Activated T-helper 1 cell treated with anti-CD3 and anti-CD28 coated beads, Interleukin-12 subunit alpha, Interleukin-12 subunit beta, Interleukin-2, Interleukin-4 antibody, amounts not matched to agents 30 ng/mL and 10 ng/mL and 1 ng/mL, durations not matched to agents 14 hours and 24 hours and 36 hours (primary cell): Measurements from ENCODE around the gene PPP1CA. TPM values are rescaled to one million over a fixed set of nuclear protein-coding genes. Genes with fewer than 3 reads are reported as not detected.
A peak's percentile ranks its signal among the peaks of the same experiment; 100 is the strongest.

Source experiments
- DNase-seq: peaks from one replicate; pipeline ENCODE4 v3.0.0; 2021; ENCODE audit warnings: low spot score
- H3K27ac Mint-ChIP-seq: one replicate; pipeline ENCODE4 v1.8.0; 2021; ENCODE audit warnings: mild to moderate bottlenecking, mixed read lengths
- H3K27me3 Mint-ChIP-seq: one replicate; pipeline ENCODE4 v1.8.0; 2022; ENCODE audit warnings: mild to moderate bottlenecking, moderate library complexity, mixed read lengths; ENCODE audit not compliant: insufficient read depth
- H3K36me3 Mint-ChIP-seq: one replicate; pipeline ENCODE4 v1.8.0; 2021; ENCODE audit warnings: low read depth, mixed read lengths
- H3K4me1 Mint-ChIP-seq: one replicate; pipeline ENCODE4 v1.8.0; 2021; ENCODE audit warnings: low read depth, mixed read lengths
- H3K4me3 Mint-ChIP-seq: one replicate; pipeline ENCODE4 v1.8.0; 2021; ENCODE audit warnings: mild to moderate bottlenecking, moderate library complexity, mixed read lengths
- H3K9me3 Mint-ChIP-seq: one replicate; pipeline ENCODE4 v1.8.0; 2021; ENCODE audit warnings: mixed read lengths
- intact Hi-C: fragments of 100-400 bp; cut with micrococcal nuclease; formaldehyde crosslinking; loops from one replicate; pipeline ENCODE4 v1.15.1; 2024
- total RNA-seq: library from RNA; stranded (reverse); gene quantifications from 2 replicates; pipeline ENCODE4 v1.2.3, GENCODE V29; 2022

PPP1CA gene
- total RNA-seq, 1 donor from 2014 or later, result 260 TPM

DNA sequence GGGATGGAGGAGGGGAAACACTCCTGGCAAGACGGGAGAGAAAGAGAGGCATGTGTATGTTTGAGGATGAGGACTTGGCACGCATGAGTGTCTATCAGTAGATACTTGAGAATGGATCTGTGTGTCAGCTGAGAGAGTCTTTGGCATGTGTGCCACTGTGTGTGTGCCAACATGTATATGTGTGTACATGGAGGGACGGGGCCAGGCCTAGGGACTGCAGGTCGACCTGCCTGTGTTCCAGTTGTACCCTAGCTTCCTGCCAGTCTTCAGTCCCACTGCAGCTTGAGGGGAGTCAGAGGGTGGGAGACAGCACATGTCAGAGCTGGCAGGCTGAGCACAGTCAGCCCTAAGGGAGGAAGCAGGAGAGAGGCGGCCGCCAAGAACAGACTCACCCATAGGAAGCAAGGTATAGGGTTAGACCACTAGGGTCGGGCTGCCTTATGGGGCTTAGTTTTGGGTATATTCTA is 33.9 kb downstream of the PPP1CA start:
- H3K4me3 Mint-ChIP-seq, result no peak overlapping the region
- no peaks in the 10 kb centered on the region for H3K36me3 Mint-ChIP-seq
- no peak for DNase-seq
- H3K9me3 Mint-ChIP-seq, result no peaks in the 10 kb centered on the region
- no peak overlapping the region for H3K27ac Mint-ChIP-seq
- peaks cover 48% of the 10 kb centered on the region for H3K27me3 Mint-ChIP-seq
- intact Hi-C loops, result loop anchor here (1.0 kb wide), 1 partner anchor 10 kb away; no protein-coding TSS in a partner anchor
- peaks cover 21% of the 10 kb centered on the region for H3K4me1 Mint-ChIP-seq

DNA sequence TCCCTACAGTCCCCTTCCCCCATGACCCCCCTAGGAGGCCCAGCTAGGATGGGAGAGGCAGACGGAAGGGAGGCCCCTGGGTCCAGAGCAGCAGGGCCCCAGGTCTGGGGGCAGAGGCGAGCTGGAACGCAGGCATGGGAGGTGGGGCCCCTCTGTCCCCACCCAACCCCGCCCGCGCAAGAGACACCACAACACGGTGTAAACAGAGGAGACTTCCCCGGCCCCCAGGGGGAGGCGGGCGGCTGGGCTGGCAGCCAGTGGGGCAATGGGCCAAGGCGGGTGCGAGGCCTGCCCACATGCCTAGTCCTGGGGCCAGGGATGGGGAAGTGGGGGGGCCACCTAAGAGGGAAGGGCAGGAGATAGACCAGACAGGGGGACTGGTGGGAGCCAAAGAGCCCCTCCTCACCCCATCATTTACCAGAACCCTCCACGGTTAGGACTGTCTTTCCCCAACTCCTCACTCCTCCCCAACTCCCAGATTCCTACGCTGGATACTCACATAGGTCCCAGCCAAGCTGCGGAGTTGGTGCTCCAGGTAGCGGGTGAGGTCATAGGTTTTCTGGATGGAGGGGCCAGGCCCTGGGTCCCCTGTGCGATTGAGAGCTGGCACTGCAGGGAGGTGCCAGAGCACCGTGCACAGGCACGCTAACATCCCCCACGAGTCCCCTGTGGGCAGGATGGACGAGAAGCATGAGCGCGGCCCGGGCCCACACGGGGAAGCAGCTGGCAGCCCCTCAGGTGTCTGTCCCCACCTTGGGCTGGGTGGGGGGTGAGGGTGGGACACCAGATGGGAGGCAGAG is 34.5 kb downstream of the PPP1CA start:
- intact Hi-C loops, result no loop called here
- no peak overlapping the region for H3K4me3 Mint-ChIP-seq
- DNase-seq, result no peak
- peaks cover 55% of the 10 kb centered on the region for H3K27me3 Mint-ChIP-seq
- H3K9me3 Mint-ChIP-seq, result no peaks in the 10 kb centered on the region
- no peaks in the 10 kb centered on the region for H3K36me3 Mint-ChIP-seq
- peaks cover 21% of the 10 kb centered on the region for H3K4me1 Mint-ChIP-seq
- H3K27ac Mint-ChIP-seq, result no peak overlapping the region

DNA sequence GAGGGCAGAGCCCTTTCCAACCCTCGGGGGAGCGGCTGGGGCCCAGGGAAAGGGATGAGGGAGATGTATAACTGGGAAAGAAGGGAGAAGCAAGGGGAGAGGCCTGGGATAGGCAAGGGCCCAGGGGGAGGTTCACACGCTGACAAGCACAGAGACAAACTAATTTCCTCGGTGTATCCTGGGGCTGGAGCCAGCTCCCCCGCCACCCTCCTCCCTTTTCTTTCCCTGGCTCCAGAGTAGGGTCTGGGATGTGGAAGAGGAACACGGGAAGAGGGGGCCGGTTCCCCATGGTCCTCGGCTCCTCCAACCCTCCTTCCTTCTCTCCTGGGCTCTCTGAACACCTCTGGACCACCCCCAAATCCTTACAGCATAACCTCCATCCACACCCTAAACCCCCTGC is 35.1 kb downstream of the PPP1CA start:
- DNase-seq, result no peak
- no peaks in the 10 kb centered on the region for H3K36me3 Mint-ChIP-seq
- peaks cover 18% of the 10 kb centered on the region for H3K4me1 Mint-ChIP-seq
- H3K27ac Mint-ChIP-seq, result no peak overlapping the region
- H3K9me3 Mint-ChIP-seq, result no peaks in the 10 kb centered on the region
- intact Hi-C loops, result no loop called here
- H3K27me3 Mint-ChIP-seq, result peaks cover 52% of the 10 kb centered on the region
- H3K4me3 Mint-ChIP-seq, result no peak overlapping the region

- intact Hi-C loops, result no loop called here
- no peaks in the 10 kb centered on the region for H3K36me3 Mint-ChIP-seq
- H3K4me1 Mint-ChIP-seq, result peaks cover 12% of the 10 kb centered on the region
- no peak for DNase-seq
- no peaks in the 10 kb centered on the region for H3K9me3 Mint-ChIP-seq
- peaks cover 51% of the 10 kb centered on the region for H3K27me3 Mint-ChIP-seq
- H3K27ac Mint-ChIP-seq, result no peak overlapping the region
- H3K4me3 Mint-ChIP-seq, result no peak overlapping the region
These were observed 35.8 kb downstream of the PPP1CA start for GRCh38 chr11:67365736-67366444.

GRCh38 chr11:67364783-67365722 is 36.6 kb downstream of the PPP1CA start:
- no peaks in the 10 kb centered on the region for H3K9me3 Mint-ChIP-seq
- H3K36me3 Mint-ChIP-seq, result no peaks in the 10 kb centered on the region
- intact Hi-C loops, result no loop called here
- no peak for DNase-seq
- peaks cover 12% of the 10 kb centered on the region for H3K4me1 Mint-ChIP-seq
- no peak overlapping the region for H3K4me3 Mint-ChIP-seq
- no peak overlapping the region for H3K27ac Mint-ChIP-seq
- H3K27me3 Mint-ChIP-seq, result peaks cover 45% of the 10 kb centered on the region

DNA sequence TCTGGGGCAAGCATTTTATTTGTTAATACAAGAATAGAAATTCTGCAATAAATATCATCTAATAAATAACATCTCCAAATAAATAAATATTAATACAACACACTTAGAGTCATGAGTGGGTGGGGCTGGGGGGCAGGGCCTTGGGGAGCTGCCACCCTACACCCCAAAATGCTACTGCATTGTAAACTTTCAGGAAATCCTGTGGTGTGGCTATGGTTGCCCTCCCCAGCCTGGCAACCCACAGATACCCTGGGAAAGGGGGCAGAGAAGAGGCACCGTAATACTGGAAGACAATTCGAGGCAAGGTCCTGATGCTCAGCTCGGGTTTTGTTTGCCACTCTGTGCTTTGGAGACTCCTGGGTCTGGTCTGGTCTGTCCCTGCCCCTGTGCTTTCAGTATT is 37.5 kb downstream of the PPP1CA start:
- intact Hi-C loops, result no loop called here
- H3K9me3 Mint-ChIP-seq, result no peaks in the 10 kb centered on the region
- no peak overlapping the region for H3K4me3 Mint-ChIP-seq
- no peaks in the 10 kb centered on the region for H3K36me3 Mint-ChIP-seq
- peaks cover 12% of the 10 kb centered on the region for H3K4me1 Mint-ChIP-seq
- H3K27ac Mint-ChIP-seq, result no peak overlapping the region
- peaks cover 37% of the 10 kb centered on the region for H3K27me3 Mint-ChIP-seq
- DNase-seq, result no peak

- no peak for DNase-seq
- Mint-ChIP-seq H3K27ac (no peak overlapping the region), H3K9me3 (no peaks in the 10 kb centered on the region), H3K4me3 (no peak overlapping the region), H3K4me1 (peaks cover 25% of the 10 kb centered on the region), H3K27me3 (peaks cover 21% of the 10 kb centered on the region), H3K36me3 (no peaks in the 10 kb centered on the region)
- intact Hi-C loops, result loop anchor here (1.0 to 10.0 kb wide), 3 partner anchors 10 to 227 kb away; partner anchors contain the start of gene GSTP1
These were observed 43.6 kb downstream of the PPP1CA start for GRCh38 chr11:67357831-67358670.

DNA sequence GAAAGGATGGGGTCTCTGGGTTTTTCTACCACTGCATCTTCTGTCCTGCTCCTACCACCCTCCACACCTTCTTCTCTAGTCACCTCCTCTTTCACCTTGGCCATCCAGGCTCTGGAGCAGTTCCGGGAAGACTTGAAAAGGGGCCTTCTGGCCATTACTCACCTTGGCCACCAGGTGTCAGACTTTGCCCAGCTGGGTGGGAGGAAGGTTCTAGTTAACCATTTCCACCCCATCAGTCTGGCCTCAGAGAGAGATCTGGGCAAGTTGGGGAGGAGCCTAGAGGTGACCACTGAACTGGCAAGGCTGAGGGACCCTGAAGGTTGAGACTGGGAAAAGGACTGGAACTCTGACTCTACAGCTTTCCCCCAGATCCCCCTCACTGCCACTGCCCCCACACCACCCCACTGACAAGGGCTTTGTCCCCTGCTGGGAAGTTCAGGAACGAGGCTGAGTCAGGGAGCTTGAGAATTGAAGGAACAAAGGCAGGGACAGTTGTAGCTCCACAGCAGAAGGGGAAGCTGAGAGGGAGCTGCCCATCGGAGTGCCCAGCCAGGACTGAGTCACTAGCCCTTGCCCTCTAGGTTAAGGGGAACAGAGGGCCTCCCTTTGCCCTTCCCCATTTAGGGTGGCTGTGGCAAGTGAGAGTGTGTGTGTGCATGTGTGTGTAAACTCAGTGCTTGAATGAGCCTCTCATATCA is 44.6 kb downstream of the PPP1CA start:
- Mint-ChIP-seq H3K9me3 (no peaks in the 10 kb centered on the region), H3K27me3 (peaks cover 11% of the 10 kb centered on the region), H3K36me3 (no peaks in the 10 kb centered on the region), H3K27ac (peak overlapping the region; percentile 75), H3K4me1 (peaks cover 25% of the 10 kb centered on the region), H3K4me3 (peak overlapping the region; percentile 23)
- peak; percentile 66 for DNase-seq
- intact Hi-C loops, result loop anchor here (1.0 to 10.0 kb wide), 3 partner anchors 11 to 228 kb away; partner anchors contain the start of gene GSTP1

DNA sequence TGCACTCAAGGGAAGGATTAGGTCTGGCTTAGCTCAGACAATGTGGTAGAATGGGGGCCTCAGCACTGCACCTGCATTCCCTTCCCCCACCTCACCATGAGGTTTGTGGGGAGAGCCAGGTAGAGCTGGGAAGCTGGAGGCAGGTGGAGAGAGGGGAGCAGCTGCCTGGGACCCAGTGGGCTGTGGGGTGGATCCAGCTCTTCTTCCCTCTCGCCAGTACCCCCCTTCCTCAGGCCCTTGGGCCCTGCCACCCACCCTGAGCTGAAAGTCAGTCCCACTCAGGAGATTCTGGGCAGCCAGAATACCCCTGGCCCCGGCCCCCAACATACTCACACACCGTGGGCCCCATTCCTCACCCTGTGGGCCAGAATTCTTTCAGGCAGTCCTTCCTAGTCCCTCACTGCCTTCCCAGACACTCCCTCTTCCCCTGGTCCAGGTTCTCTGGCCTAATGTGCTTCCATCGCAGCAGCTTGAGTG is 45.2 kb downstream of the PPP1CA start:
- Mint-ChIP-seq H3K4me1 (peaks cover 29% of the 10 kb centered on the region), H3K36me3 (no peaks in the 10 kb centered on the region), H3K27me3 (peaks cover 9% of the 10 kb centered on the region), H3K9me3 (no peaks in the 10 kb centered on the region), H3K4me3 (peak overlapping the region; percentile 23), H3K27ac (peak overlapping the region; percentile 75)
- no peak for DNase-seq
- intact Hi-C loops, result loop anchor here (10.0 kb wide), 1 partner anchor 228 kb away; the partner anchor contains the start of gene GSTP1

DNA sequence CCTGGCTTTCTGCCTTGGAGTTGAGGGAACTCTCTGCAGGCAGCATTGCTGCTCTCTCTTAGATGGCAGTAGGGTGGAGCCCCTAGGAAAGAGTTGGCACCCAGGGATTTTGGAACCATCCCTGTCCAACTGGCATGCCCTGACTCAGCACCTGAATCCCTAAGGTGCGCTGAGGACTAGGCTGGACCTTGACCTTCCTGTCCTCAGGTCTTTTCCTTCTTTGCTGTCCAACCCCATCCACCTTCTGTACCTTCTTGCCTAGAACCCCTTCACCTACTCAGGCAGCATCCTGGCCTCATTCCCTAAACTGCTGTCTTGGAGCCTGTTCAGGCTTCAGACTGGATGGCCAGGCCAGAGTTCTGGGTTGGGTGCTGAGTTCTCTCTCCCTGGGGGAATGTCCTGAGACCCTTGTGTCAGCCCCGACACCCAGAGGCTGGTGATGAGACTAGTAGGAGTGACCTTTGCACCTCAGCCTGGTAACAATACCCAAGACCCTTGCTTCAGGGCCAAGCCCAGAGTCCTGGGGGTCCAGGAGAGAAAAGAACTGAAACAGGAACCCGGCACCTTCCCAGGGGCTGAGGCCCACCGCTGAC is 45.8 kb downstream of the PPP1CA start:
- no peak for DNase-seq
- no peak overlapping the region for H3K27ac Mint-ChIP-seq
- no peaks in the 10 kb centered on the region for H3K36me3 Mint-ChIP-seq
- no peak overlapping the region for H3K4me3 Mint-ChIP-seq
- intact Hi-C loops, result loop anchor here (10.0 kb wide), 1 partner anchor 229 kb away; the partner anchor contains the start of gene GSTP1
- peaks cover 34% of the 10 kb centered on the region for H3K4me1 Mint-ChIP-seq
- H3K27me3 Mint-ChIP-seq, result peaks cover 5% of the 10 kb centered on the region
- H3K9me3 Mint-ChIP-seq, result no peaks in the 10 kb centered on the region
